Breast epithelium (tissue), 3 donors: ENCODE measurements around the gene ZNF19.

ENCODE experiments used
- POLR2A ChIP-seq: fragments of 450-650 bp; IDR thresholded peaks from one replicate; pipeline ENCODE4 v1.6.1; 2016; ENCODE audit warnings: antibody characterized with exemption, mild to moderate bottlenecking, moderate library complexity
- POLR2AphosphoS5 ChIP-seq, 3 donors: sonication (generic); formaldehyde crosslinking; IDR thresholded peaks; one replicate each; pipeline ENCODE4 v1.6.1; 2017; ENCODE audit warnings: antibody characterized with exemption in 3 of 3
- TF ChIP-seq, protein P1 (sequence below), 3 donors: fragments of 450-650 bp; IDR thresholded peaks; one replicate each; pipeline ENCODE4 v1.5.1; 2016 to 2017; ENCODE audit warnings: antibody characterized with exemption in 3 of 3, mild to moderate bottlenecking in 3 of 3, moderate library complexity in 3 of 3

DNA sequence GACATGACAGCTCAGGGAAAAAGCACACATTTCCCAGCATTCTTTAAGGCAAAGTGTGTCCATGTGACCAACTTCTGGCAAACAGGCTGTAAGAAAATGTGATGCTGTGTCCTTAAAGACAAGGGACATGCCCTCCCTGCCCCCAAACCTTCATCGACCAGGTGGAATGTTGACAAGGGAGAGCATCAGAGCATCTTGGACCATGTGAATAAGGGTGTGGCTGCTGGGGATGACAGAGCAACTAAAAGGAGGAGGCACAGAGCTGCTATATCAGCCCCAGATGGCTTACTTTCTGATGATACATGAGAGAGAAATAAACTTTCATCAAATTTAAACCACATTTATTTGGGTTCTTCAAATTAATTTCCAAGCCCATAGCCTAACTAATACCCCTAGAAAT lies 24.9 kb downstream of the ZNF19 start:
- TF ChIP-seq, protein P1, sequence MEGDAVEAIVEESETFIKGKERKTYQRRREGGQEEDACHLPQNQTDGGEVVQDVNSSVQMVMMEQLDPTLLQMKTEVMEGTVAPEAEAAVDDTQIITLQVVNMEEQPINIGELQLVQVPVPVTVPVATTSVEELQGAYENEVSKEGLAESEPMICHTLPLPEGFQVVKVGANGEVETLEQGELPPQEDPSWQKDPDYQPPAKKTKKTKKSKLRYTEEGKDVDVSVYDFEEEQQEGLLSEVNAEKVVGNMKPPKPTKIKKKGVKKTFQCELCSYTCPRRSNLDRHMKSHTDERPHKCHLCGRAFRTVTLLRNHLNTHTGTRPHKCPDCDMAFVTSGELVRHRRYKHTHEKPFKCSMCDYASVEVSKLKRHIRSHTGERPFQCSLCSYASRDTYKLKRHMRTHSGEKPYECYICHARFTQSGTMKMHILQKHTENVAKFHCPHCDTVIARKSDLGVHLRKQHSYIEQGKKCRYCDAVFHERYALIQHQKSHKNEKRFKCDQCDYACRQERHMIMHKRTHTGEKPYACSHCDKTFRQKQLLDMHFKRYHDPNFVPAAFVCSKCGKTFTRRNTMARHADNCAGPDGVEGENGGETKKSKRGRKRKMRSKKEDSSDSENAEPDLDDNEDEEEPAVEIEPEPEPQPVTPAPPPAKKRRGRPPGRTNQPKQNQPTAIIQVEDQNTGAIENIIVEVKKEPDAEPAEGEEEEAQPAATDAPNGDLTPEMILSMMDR (IDR thresholded peaks at IDR 0.05), result no peak
- no peak for TF ChIP-seq POLR2A
- no peak for TF ChIP-seq POLR2AphosphoS5 (IDR thresholded peaks at IDR 0.05)
